Body of pancreas (tissue), 4 donors: ENCODE measurements around the gene WDR7. TPM values are rescaled to one million over a fixed set of nuclear protein-coding genes. Genes with fewer than 3 reads are reported as not detected.

Experiments used
- ATAC-seq: fragments of 150-250 bp; one replicate; pipeline ENCODE4 v1.9.1; 2016
- DNase-seq, 4 donors: peaks; one replicate each; pipeline ENCODE4 v3.0.0-alpha.2; 2019
- H3K27ac ChIP-seq, 4 donors: fragments of 200-600 bp; sonication (generic); 1 replicate in 3 of 4; 2 replicates in 1 of 4; pipeline versions ENCODE4 v1.5.1 to v1.6.1; 2016 to 2019; ENCODE audit warnings: mild to moderate bottlenecking in 1 of 4, mixed read lengths in 1 of 4, moderate library complexity in 1 of 4
- H3K27me3 ChIP-seq, 2 donors: fragments of 200-600 bp; sonication (generic); one replicate each; pipeline ENCODE4 v1.6.0; 2016; ENCODE audit warnings: mild to moderate bottlenecking in 1 of 2
- H3K36me3 ChIP-seq, 2 donors: fragments of 200-600 bp; sonication (generic); replicated peaks in 1 of 2; 2 replicates each; pipeline ENCODE4 v1.5.1; 2016; ENCODE audit warnings: low read depth in 2 of 2; ENCODE audit not compliant: insufficient read depth in 1 of 2
- H3K4me1 ChIP-seq: fragments of 200-600 bp; sonication (generic); one replicate; pipeline ENCODE4 v1.6.0; 2016
- H3K4me3 ChIP-seq, 2 donors: fragments of 200-600 bp; sonication (generic); 1 replicate in 1 of 2; 2 replicates in 1 of 2; pipeline ENCODE4 v1.5.1; 2016 to 2019
- H3K9me3 ChIP-seq, 3 donors: fragments of 200-600 bp; sonication (generic); 1 replicate in 2 of 3; 2 replicates in 1 of 3; pipeline ENCODE4 v1.5.1; 2016
- CTCF ChIP-seq, 7 experiments: fragments of 450-650 bp in 4 of 7; fragments of 200-600 bp in 3 of 7; sonication (generic) in 3 of 7; IDR thresholded peaks; one replicate each; pipeline ENCODE4 v1.5.1; 2016 to 2019; ENCODE audit warnings: antibody characterized with exemption in 7 of 7
- POLR2A ChIP-seq, 3 donors: fragments of 450-650 bp; IDR thresholded peaks; one replicate each; pipeline ENCODE4 v1.6.1; 2016; ENCODE audit warnings: antibody characterized with exemption in 3 of 3, mild to moderate bottlenecking in 2 of 3
- WGBS, 2 donors: methylation state at CpG; one replicate each; pipeline ENCODE4 v1.1.5; 2017; 5-methylcytosine and 5-hydroxymethylcytosine counted together
- intact Hi-C: fragments of 100-400 bp; cut with DNase I; formaldehyde crosslinking; loops from one replicate; pipeline ENCODE4 v1.15.1; 2023
- total RNA-seq, 2 donors: library from RNA; depleted of rRNA; stranded (reverse); fragments of >200 nt; gene quantifications; one replicate each; pipeline ENCODE4 v1.1.0, GENCODE V29; 2016

The WDR7 gene
- total RNA-seq, 2 donors from 2014 or later = 16.3 to 21.4 TPM

- Histone ChIP-seq H3K4me1 (no peaks in the 10 kb centered on the region), H3K36me3 (no peaks in the 10 kb centered on the region), H3K9me3 (no peaks in the 10 kb centered on the region), H3K27me3 (no peaks in the 10 kb centered on the region), H3K4me3 (no peak overlapping the region), H3K27ac (no peak overlapping the region)
- DNase-seq = no peak
- 95 to 96% methylated on average over 1 of the region's 1 CpG for WGBS, 2 donors
- no peak for ATAC-seq
- intact Hi-C loops = no loop called here
- no peak for TF ChIP-seq CTCF (IDR thresholded peaks at IDR 0.05)
- TF ChIP-seq POLR2A (IDR thresholded peaks at IDR 0.05) = no peak
Measured at GRCh38 chr18:56975276-56975675, 324.1 kb downstream of the WDR7 start.

- no peak for ATAC-seq
- DNase-seq = no peak
Measured at GRCh38 chr18:56977309-56977708, 326.1 kb downstream of the WDR7 start.

GRCh38 chr18:56977771-56978170, 326.6 kb downstream of the WDR7 start:
- WGBS, 2 donors = 93 to 94% methylated on average over 2 of the region's 2 CpGs
- intact Hi-C loops = no loop called here
- no peaks in the 10 kb centered on the region for H3K27me3 ChIP-seq
- no peak for TF ChIP-seq CTCF (IDR thresholded peaks at IDR 0.05)
- TF ChIP-seq POLR2A (IDR thresholded peaks at IDR 0.05) = no peak
- H3K27ac ChIP-seq = no peak overlapping the region
- no peaks in the 10 kb centered on the region for H3K36me3 ChIP-seq
- ATAC-seq = no peak
- DNase-seq = no peak
- H3K4me1 ChIP-seq = no peaks in the 10 kb centered on the region
- H3K4me3 ChIP-seq = no peak overlapping the region
- H3K9me3 ChIP-seq = no peaks in the 10 kb centered on the region

More at GRCh38 chr18:56977309-56977708, 326.1 kb downstream of the WDR7 start:
- no peaks in the 10 kb centered on the region for H3K9me3 ChIP-seq
- 85 to 93% methylated on average over 3 of the region's 3 CpGs for WGBS, 2 donors
- no peak overlapping the region for H3K27ac ChIP-seq
- intact Hi-C loops = no loop called here
- H3K4me1 ChIP-seq = no peaks in the 10 kb centered on the region
- no peak overlapping the region for H3K4me3 ChIP-seq
- TF ChIP-seq CTCF (IDR thresholded peaks at IDR 0.05) = no peak
- TF ChIP-seq POLR2A (IDR thresholded peaks at IDR 0.05) = no peak
- H3K36me3 ChIP-seq = no peaks in the 10 kb centered on the region
- H3K27me3 ChIP-seq = no peaks in the 10 kb centered on the region

- H3K4me3 ChIP-seq = no peak overlapping the region
- WGBS, 2 donors = 97 to 98% methylated on average over 3 of the region's 3 CpGs
- TF ChIP-seq POLR2A (IDR thresholded peaks at IDR 0.05) = no peak
- no peak for TF ChIP-seq CTCF (IDR thresholded peaks at IDR 0.05)
- DNase-seq (no peak), ATAC-seq (no peak)
- no peak overlapping the region for H3K27ac ChIP-seq
- no peaks in the 10 kb centered on the region for H3K9me3 ChIP-seq
- H3K36me3 ChIP-seq = no peaks in the 10 kb centered on the region
- H3K27me3 ChIP-seq = no peaks in the 10 kb centered on the region
- H3K4me1 ChIP-seq = peaks cover 5% of the 10 kb centered on the region
- intact Hi-C loops = no loop called here
Measured at GRCh38 chr18:56980151-56980550, 329.0 kb downstream of the WDR7 start.

- ATAC-seq = no peak
- Histone ChIP-seq H3K36me3 (no peaks in the 10 kb centered on the region), H3K27me3 (no peaks in the 10 kb centered on the region), H3K27ac (no peak overlapping the region), H3K4me1 (peaks cover 5% of the 10 kb centered on the region), H3K4me3 (no peak overlapping the region), H3K9me3 (no peaks in the 10 kb centered on the region)
- DNase-seq = no peak
- intact Hi-C loops = no loop called here
- no peak for TF ChIP-seq POLR2A (IDR thresholded peaks at IDR 0.05)
- TF ChIP-seq CTCF (IDR thresholded peaks at IDR 0.05) = no peak
Measured at GRCh38 chr18:56982766-56983165, 331.6 kb downstream of the WDR7 start.
